Neuronal stem cell (in vitro differentiated cells): ENCODE results near the gene USP21.

ENCODE experiments used
- DNase-seq: peaks from one replicate; pipeline ENCODE4 v3.0.0-alpha.2; 2013; ENCODE audit warnings: low spot score
- H2AFZ ChIP-seq: one replicate; pipeline ENCODE4 v1.6.1; 2013; ENCODE audit warnings: mild to moderate bottlenecking, low read length, inconsistent platforms
- H2AK5ac ChIP-seq: 2 replicates; pipeline ENCODE4 v1.6.1; 2013; ENCODE audit warnings: low read depth, mild to moderate bottlenecking, inconsistent platforms, low read length, moderate library complexity, mixed read lengths
- H2BK120ac ChIP-seq: 2 replicates; pipeline ENCODE4 v1.6.1; 2013; ENCODE audit warnings: low read depth, mild to moderate bottlenecking, inconsistent platforms, low read length, moderate library complexity, mixed read lengths
- H2BK12ac ChIP-seq: one replicate; pipeline ENCODE4 v1.6.1; 2013; ENCODE audit warnings: low read length, inconsistent platforms
- H2BK15ac ChIP-seq: 2 replicates; pipeline ENCODE4 v1.6.1; 2013; ENCODE audit warnings: mild to moderate bottlenecking, low read length, inconsistent platforms, mixed read lengths
- H2BK5ac ChIP-seq: one replicate; pipeline ENCODE4 v1.6.1; 2013; ENCODE audit warnings: inconsistent platforms, mild to moderate bottlenecking, low read length, moderate library complexity
- H3K14ac ChIP-seq: one replicate; pipeline ENCODE4 v1.6.1; 2013; ENCODE audit warnings: low read length, inconsistent platforms
- H3K18ac ChIP-seq: 2 replicates; pipeline ENCODE4 v1.6.1; 2013; ENCODE audit warnings: low read length, inconsistent platforms
- H3K23ac ChIP-seq: 2 replicates; pipeline ENCODE4 v1.6.1; 2013; ENCODE audit warnings: low read depth, mild to moderate bottlenecking, mixed read lengths, low read length, inconsistent platforms; ENCODE audit not compliant: poor library complexity
- H3K27ac ChIP-seq: replicated peaks from 3 replicates; pipeline ENCODE4 v1.5.1; 2013; ENCODE audit warnings: low read length, inconsistent platforms
- H3K27me3 ChIP-seq, 3 experiments: 2 replicates each; pipeline ENCODE4 v1.6.1; 2013; ENCODE audit warnings: low read length in 3 of 3, mild to moderate bottlenecking in 2 of 3, inconsistent platforms in 1 of 3, low read depth in 1 of 3, mixed read lengths in 1 of 3, moderate library complexity in 1 of 3; ENCODE audit not compliant: control insufficient read depth in 3 of 3, insufficient read depth in 3 of 3
- H3K36me3 ChIP-seq, 2 donors: replicated peaks in 1 of 2; 2 replicates each; pipeline ENCODE4 v1.6.1; 2013; ENCODE audit warnings: low read length in 2 of 2; ENCODE audit not compliant: control insufficient read depth in 2 of 2, insufficient read depth in 2 of 2
- H3K4ac ChIP-seq: 2 replicates; pipeline ENCODE4 v1.6.1; 2013; ENCODE audit warnings: inconsistent platforms, mild to moderate bottlenecking, low read length, moderate library complexity
- H3K4me1 ChIP-seq, 2 donors: 1 replicate in 1 of 2; 2 replicates in 1 of 2; pipeline ENCODE4 v1.6.1; 2013; ENCODE audit warnings: low read length in 2 of 2, low read depth in 1 of 2; ENCODE audit not compliant: control insufficient read depth in 2 of 2, insufficient read depth in 1 of 2
- H3K4me2 ChIP-seq: one replicate; pipeline ENCODE4 v1.6.1; 2013; ENCODE audit warnings: mild to moderate bottlenecking, low read length, inconsistent platforms; ENCODE audit not compliant: insufficient read depth, poor library complexity, severe bottlenecking
- H3K4me3 ChIP-seq, 2 donors: 2 replicates each; pipeline ENCODE4 v1.5.1; 2013; ENCODE audit warnings: low read length in 2 of 2, mild to moderate bottlenecking in 2 of 2, inconsistent platforms in 1 of 2, moderate library complexity in 1 of 2
- H3K79me1 ChIP-seq: one replicate; pipeline ENCODE4 v1.6.1; 2013; ENCODE audit warnings: low read depth, mild to moderate bottlenecking, inconsistent platforms, low read length, moderate library complexity
- H3K9ac ChIP-seq: one replicate; pipeline ENCODE4 v1.6.1; 2013; ENCODE audit warnings: mild to moderate bottlenecking, low read depth, low read length, inconsistent platforms; ENCODE audit not compliant: poor library complexity
- H3K9me3 ChIP-seq, 2 donors: replicated peaks in 1 of 2; 2 replicates each; pipeline versions ENCODE3 to v1.6.1; 2013; ENCODE audit warnings: low read length in 2 of 2, mild to moderate bottlenecking in 2 of 2, inconsistent platforms in 1 of 2, low read depth in 1 of 2, mixed read lengths in 1 of 2, moderate library complexity in 1 of 2; ENCODE audit not compliant: control insufficient read depth in 2 of 2, insufficient read depth in 1 of 2
- H4K8ac ChIP-seq: one replicate; pipeline ENCODE4 v1.6.1; 2013; ENCODE audit warnings: low read depth, mild to moderate bottlenecking, inconsistent platforms, low read length, moderate library complexity
- H4K91ac ChIP-seq: one replicate; pipeline ENCODE4 v1.6.1; 2013; ENCODE audit warnings: low read length, low read depth, mild to moderate bottlenecking, inconsistent platforms; ENCODE audit not compliant: poor library complexity
- WGBS, 2 donors: extraction: QIAGEN DNeasy Blood & Tissue Kit; methylation state at CpG; one replicate each; pipeline ENCODE4 v1.1.7; 2013; ENCODE audit warnings: missing lambda C conversion rate in 2 of 2, mixed read lengths in 1 of 2; ENCODE audit not compliant: insufficient read length in 2 of 2, insufficient replicate concordance in 1 of 2; ENCODE audit errors: extremely low coverage in 2 of 2; 5-methylcytosine and 5-hydroxymethylcytosine counted together

The USP21 gene

DNA sequence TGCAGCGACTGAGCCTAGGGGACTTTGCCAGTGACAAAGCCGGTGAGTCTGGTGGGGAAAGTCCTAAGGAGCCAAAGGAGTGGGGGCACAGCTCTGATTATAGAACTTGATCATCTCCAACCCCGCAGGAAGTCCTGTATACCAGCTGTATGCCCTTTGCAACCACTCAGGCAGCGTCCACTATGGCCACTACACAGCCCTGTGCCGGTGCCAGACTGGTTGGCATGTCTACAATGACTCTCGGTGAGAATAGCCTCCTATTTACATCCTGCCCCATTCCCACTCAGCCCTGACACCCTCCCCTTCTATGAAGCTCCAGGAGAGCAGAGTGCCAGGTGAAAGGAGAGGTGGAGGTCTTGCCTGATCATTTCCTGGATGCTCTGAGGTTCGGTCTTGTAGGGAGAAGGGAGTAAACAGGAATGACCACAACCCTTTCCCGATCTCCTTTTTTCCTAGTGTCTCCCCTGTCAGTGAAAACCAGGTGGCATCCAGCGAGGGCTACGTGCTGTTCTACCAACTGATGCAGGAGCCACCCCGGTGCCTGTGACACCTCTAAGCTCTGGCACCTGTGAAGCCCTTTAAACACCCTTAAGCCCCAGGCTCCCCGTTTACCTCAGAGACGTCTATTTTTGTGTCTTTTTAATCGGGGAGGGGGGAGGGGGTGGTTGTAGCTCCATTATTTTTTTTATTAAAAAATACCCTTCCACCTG is 5.8 kb downstream of the USP21 start:
- Histone ChIP-seq H4K8ac (no peak overlapping the region), H4K91ac (no peak overlapping the region), H3K4ac (no peak overlapping the region), H2BK12ac (no peak overlapping the region), H2BK120ac (no peak overlapping the region), H2BK5ac (peak overlapping the region; percentile 30), H3K36me3 (peaks cover 36 to 58% of the 10 kb centered on the region in 2 donors), H3K18ac (no peak overlapping the region), H3K9me3 (no peaks in the 10 kb centered on the region), H3K4me3 (peak overlapping the region in 1 of 2 donors; percentile 67), H2BK15ac (no peak overlapping the region), H3K4me1 (peaks cover 6 to 7% of the 10 kb centered on the region in 2 donors), H3K27me3 (no peaks in the 10 kb centered on the region), H3K79me1 (peaks cover 7% of the 10 kb centered on the region), H3K9ac (no peak overlapping the region), H2AK5ac (no peak overlapping the region), H3K14ac (no peak overlapping the region), H3K23ac (no peak overlapping the region), H3K4me2 (no peak overlapping the region), H2AFZ (no peak overlapping the region), H3K27ac (no peak overlapping the region)
- no CpG with 5 or more reads among the region's 14 CpGs for WGBS, 2 donors
- no peak for DNase-seq

DNA sequence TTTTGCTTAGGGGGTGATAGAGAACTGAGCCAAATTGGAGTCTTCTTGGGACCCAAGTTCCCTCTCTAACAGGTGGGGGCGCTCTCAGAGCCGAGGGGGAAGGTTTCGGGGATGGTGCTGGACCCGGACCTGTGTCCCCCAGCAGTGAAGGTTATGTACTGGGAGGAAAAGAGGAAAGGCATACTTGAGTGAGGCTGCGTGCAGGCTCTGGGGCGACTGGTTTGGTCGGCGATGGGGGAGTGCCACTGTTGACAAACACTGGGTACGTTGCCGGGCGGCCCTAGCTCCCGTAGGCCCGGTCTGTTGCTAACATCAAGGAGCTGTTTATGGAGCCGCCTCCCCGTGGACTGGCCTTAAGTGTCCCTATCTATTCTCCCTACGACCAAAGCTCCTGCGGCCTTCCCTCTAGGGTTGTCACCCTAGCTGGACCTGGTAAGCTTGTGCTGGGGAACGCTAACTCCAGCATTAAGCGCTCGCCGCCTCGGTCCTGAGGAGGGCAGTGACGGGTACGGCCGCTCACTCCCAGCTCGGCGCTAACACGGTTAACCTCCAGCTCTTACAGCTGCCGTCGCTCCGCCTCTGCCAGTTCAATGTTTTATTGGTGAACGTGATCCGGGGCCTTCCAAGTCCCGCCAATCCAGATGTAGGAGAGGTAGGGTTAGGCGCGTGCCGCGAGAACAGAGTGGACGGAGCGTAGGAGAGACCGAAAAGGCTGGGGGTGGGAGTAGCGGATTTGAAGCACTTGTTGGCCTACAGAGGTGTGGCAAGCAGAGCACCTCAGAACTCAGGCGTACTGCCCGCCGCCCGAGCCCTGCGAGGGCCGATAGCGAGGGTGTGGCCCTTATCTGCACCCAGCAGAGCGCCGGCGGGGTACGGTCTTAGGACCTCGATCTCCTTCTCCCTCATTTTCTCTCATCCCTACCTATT is 6.7 kb downstream of the USP21 start, which contains the start of gene PPOX:
PPOX (plus strand) TSS at position 685 of the 927 bp plus-strand sequence. CDS start 422 bp downstream, outside the sequence.
- WGBS, 2 donors, result no CpG with 5 or more reads among the region's 54 CpGs

DNA sequence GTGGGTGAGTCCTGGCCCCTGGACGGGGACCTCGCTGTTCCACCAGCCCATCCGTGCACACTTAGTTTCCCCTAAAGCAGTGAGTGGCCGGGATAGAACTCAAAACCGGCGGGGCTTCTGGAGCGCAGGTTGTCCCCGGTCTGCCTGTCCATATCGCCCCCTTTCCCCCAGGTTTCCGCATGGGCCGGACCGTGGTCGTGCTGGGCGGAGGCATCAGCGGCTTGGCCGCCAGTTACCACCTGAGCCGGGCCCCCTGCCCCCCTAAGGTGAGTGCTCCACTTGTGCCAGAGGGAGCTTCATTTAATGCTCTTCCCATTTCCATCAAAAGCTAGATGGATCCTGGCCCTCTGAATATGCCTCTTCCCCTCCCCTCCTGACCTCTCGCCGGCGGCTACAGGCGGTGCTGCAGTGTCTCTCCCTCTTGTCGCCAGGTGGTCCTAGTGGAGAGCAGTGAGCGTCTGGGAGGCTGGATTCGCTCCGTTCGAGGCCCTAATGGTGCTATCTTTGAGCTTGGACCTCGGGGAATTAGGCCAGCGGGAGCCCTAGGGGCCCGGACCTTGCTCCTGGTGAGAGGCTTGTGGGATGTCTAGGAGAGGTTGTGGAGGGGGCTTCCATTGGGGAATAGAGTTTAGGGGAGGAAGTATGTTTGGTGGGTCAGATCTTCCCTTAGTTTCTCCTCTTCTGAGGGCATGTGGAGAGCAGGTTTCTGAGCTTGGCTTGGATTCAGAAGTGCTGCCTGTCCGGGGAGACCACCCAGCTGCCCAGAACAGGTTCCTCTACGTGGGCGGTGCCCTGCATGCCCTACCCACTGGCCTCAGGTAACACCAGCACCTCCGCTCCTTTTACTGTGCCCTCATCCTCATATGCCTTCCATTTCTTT is 7.6 kb downstream of the USP21 start:
- peaks cover 44 to 62% of the 10 kb centered on the region in 2 donors for H3K36me3 ChIP-seq
- peak overlapping the region; percentile 1 for H3K14ac ChIP-seq
- DNase-seq, result no peak
- H2BK5ac ChIP-seq, result peak overlapping the region; percentile 72
- H2AK5ac ChIP-seq, result peak overlapping the region; percentile 61
- H4K91ac ChIP-seq, result no peak overlapping the region
- H2BK15ac ChIP-seq, result no peak overlapping the region
- peak overlapping the region; percentile 75 for H2AFZ ChIP-seq
- H2BK12ac ChIP-seq, result no peak overlapping the region
- peak overlapping the region; percentile 86 for H3K18ac ChIP-seq
- no CpG with 5 or more reads among the region's 33 CpGs for WGBS, 2 donors
- no peak overlapping the region for H4K8ac ChIP-seq
- no peaks in the 10 kb centered on the region for H3K27me3 ChIP-seq
- peaks cover 3 to 4% of the 10 kb centered on the region in 2 donors for H3K4me1 ChIP-seq
- H3K4me2 ChIP-seq, result peak overlapping the region; percentile 100
- H3K23ac ChIP-seq, result peak overlapping the region; percentile 96
- peak overlapping the region; percentile 62 for H3K27ac ChIP-seq
- H3K4me3 ChIP-seq, result peak overlapping the region; percentile 67 to 86
- H3K4ac ChIP-seq, result no peak overlapping the region
- H3K79me1 ChIP-seq, result peaks cover 2% of the 10 kb centered on the region
- H3K9ac ChIP-seq, result peak overlapping the region; percentile 91
- no peaks in the 10 kb centered on the region for H3K9me3 ChIP-seq
- no peak overlapping the region for H2BK120ac ChIP-seq

More for the DNA sequence above, 6.7 kb downstream of the USP21 start, which contains the start of gene PPOX:
- Histone ChIP-seq H3K36me3 (peaks cover 40 to 61% of the 10 kb centered on the region in 2 donors), H3K27ac (peak within 1 kb of the TSS; percentile 74), H2BK5ac (peak within 1 kb of the TSS; percentile 72), H3K14ac (peak within 1 kb of the TSS; percentile 1), H3K4me2 (peak within 1 kb of the TSS; percentile 100), H2AFZ (peak within 1 kb of the TSS; percentile 84), H3K4ac (no peak within 1 kb of the TSS), H3K18ac (peak within 1 kb of the TSS; percentile 86), H3K27me3 (no peaks in the 10 kb centered on the region), H4K8ac (no peak within 1 kb of the TSS), H3K9me3 (no peaks in the 10 kb centered on the region), H3K23ac (peak within 1 kb of the TSS; percentile 96), H2AK5ac (peak within 1 kb of the TSS; percentile 61), H2BK120ac (no peak within 1 kb of the TSS), H4K91ac (no peak within 1 kb of the TSS), H3K4me3 (peak within 1 kb of the TSS; percentile 67 to 86), H3K79me1 (peaks cover 3% of the 10 kb centered on the region), H3K9ac (peak within 1 kb of the TSS; percentile 91), H3K4me1 (peaks cover 3 to 4% of the 10 kb centered on the region in 2 donors), H2BK15ac (no peak within 1 kb of the TSS), H2BK12ac (no peak within 1 kb of the TSS)
- DNase-seq, result peak; percentile 94
